Panc1 (cell line): ENCODE data around the gene FSHR. TPM values are rescaled to one million over a fixed set of nuclear protein-coding genes. Genes with fewer than 3 reads are reported as not detected.
A peak's percentile ranks its signal among the peaks of the same experiment; 100 is the strongest.

Source experiments
- ATAC-seq: fragments of 200-7000 bp; cut with Tn5 transposase; 2 replicates; pipeline ENCODE4 v1.9.1; 2020; ENCODE audit warnings: mild to moderate bottlenecking, moderate library complexity
- Bru-seq: library from RNA; stranded (reverse); fragments of 400-500 nt; gene quantifications from one replicate; lab custom pipeline; 2021; lab: Mats Ljungman, UMichigan
- BruChase-seq, 2 experiments: library from RNA; stranded (reverse); fragments of 400-500 nt; gene quantifications; one replicate each; lab custom pipeline; 2021; lab: Mats Ljungman, UMichigan
- BruUV-seq: library from RNA; stranded (reverse); fragments of 400-500 nt; replicated peaks from 2 replicates; lab custom pipeline; 2021; lab: Mats Ljungman, UMichigan
- CTCF ChIA-PET: fragments of 300-600 bp; sonication (Branson Sonifier 250); formaldehyde crosslinking; loops from one replicate; lab custom pipeline; 2022; ENCODE audit warnings: antibody characterized with exemption; lab: Charles Lee
- POLR2A ChIA-PET: fragments of 300-600 bp; sonication (Branson Sonifier 250); formaldehyde crosslinking; loops from one replicate; lab custom pipeline; 2022; ENCODE audit warnings: antibody characterized with exemption; lab: Charles Lee
- DNase-seq: peaks from one replicate; pipeline ENCODE4 v3.0.0-alpha.2; 2010; ENCODE audit warnings: low read depth, low spot score
- H3K27ac ChIP-seq: 2 replicates; pipeline ENCODE4 v1.5.1; 2011; ENCODE audit warnings: mild to moderate bottlenecking, low read length, inconsistent platforms
- H3K27me3 ChIP-seq: fragments of 200-500 bp; sonication (Bioruptor generic); 2 replicates; pipeline ENCODE4 v1.6.0; 2014; ENCODE audit warnings: low read length, inconsistent platforms; ENCODE audit not compliant: control insufficient read depth, insufficient read depth
- H3K36me3 ChIP-seq: fragments of 200-500 bp; sonication (Bioruptor generic); 2 replicates; pipeline ENCODE4 v1.5.1; 2014; ENCODE audit warnings: inconsistent platforms, mild to moderate bottlenecking, low read length, moderate library complexity; ENCODE audit not compliant: control insufficient read depth, insufficient read depth
- H3K4me1 ChIP-seq: 2 replicates; pipeline ENCODE4 v1.5.1; 2011; ENCODE audit warnings: inconsistent platforms, mild to moderate bottlenecking, low read length, moderate library complexity; ENCODE audit not compliant: control insufficient read depth, insufficient read depth
- H3K4me3 ChIP-seq, 2 experiments: 2 replicates each; pipeline ENCODE4 v1.5.1; 2011 to 2012; ENCODE audit warnings: low read depth in 2 of 2, low read length in 2 of 2, mild to moderate bottlenecking in 2 of 2, inconsistent platforms in 1 of 2, moderate library complexity in 1 of 2
- H3K9me3 ChIP-seq: fragments of 200-500 bp; sonication (Bioruptor generic); 2 replicates; pipeline ENCODE4 v1.5.1; 2014; ENCODE audit warnings: low read depth, mild to moderate bottlenecking, inconsistent platforms, low read length, moderate library complexity; ENCODE audit not compliant: control insufficient read depth, insufficient read depth
- POLR2AphosphoS5 ChIP-seq: IDR thresholded peaks from 2 replicates; pipeline ENCODE4 v1.6.1; 2012; ENCODE audit warnings: mild to moderate bottlenecking, low read depth, low read length, moderate library complexity
- SIN3A ChIP-seq: IDR thresholded peaks from 2 replicates; pipeline ENCODE4 v1.6.1; 2012; ENCODE audit warnings: low read depth, mild to moderate bottlenecking, low read length, moderate library complexity, borderline replicate concordance; ENCODE audit not compliant: insufficient read depth
- TCF7L2 ChIP-seq: IDR thresholded peaks from 2 replicates; pipeline ENCODE4 v1.6.1; 2011; ENCODE audit warnings: mild to moderate bottlenecking, low read depth, low read length, inconsistent platforms
- in situ Hi-C: cut with HindIII; loops from 2 replicates; pipeline ENCODE4 v1.10.0; 2016; ENCODE audit warnings: low sequenced_read_pairs, low pct_unique_long_range_greater_than_20kb
- intact Hi-C: fragments of 100-400 bp; cut with micrococcal nuclease; formaldehyde crosslinking; loops from one replicate; pipeline ENCODE4 v1.10.0; 2022; ENCODE audit not compliant: unreplicated experiment
- long read RNA-seq: library from polyadenylated mRNA; unstranded; transcript quantifications from one replicate; pipeline ENCODE4 v2.0.0, GENCODE V29; 2021; ENCODE audit not compliant: unreplicated experiment
- polyA plus RNA-seq: library from polyadenylated mRNA; unstranded; fragments of >200 nt; gene quantifications from one replicate; pipeline ENCODE4 v1.2.1, GENCODE V29; 2012; ENCODE audit warnings: missing spikeins; ENCODE audit not compliant: insufficient read length
- total RNA-seq: library from RNA; stranded (reverse); gene quantifications from one replicate; pipeline ENCODE4 v1.2.1, GENCODE V29; 2021; ENCODE audit not compliant: unreplicated experiment
- TF ChIP-seq, protein P1 (sequence below): fragments of 450-650 bp; IDR thresholded peaks from 2 replicates; pipeline ENCODE4 v1.5.1; 2017; ENCODE audit warnings: mild to moderate bottlenecking
- TF ChIP-seq, protein P2 (sequence below), 2 experiments: IDR thresholded peaks; 2 replicates each; pipeline ENCODE4 v1.6.1; 2011 to 2012; ENCODE audit warnings: low read depth in 2 of 2, control low read depth in 1 of 2, low read length in 1 of 2, mild to moderate bottlenecking in 1 of 2, moderate library complexity in 1 of 2; ENCODE audit not compliant: insufficient read depth in 1 of 2

FSHR gene, protein sequence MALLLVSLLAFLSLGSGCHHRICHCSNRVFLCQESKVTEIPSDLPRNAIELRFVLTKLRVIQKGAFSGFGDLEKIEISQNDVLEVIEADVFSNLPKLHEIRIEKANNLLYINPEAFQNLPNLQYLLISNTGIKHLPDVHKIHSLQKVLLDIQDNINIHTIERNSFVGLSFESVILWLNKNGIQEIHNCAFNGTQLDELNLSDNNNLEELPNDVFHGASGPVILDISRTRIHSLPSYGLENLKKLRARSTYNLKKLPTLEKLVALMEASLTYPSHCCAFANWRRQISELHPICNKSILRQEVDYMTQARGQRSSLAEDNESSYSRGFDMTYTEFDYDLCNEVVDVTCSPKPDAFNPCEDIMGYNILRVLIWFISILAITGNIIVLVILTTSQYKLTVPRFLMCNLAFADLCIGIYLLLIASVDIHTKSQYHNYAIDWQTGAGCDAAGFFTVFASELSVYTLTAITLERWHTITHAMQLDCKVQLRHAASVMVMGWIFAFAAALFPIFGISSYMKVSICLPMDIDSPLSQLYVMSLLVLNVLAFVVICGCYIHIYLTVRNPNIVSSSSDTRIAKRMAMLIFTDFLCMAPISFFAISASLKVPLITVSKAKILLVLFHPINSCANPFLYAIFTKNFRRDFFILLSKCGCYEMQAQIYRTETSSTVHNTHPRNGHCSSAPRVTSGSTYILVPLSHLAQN
- total RNA-seq (not detected), Bru-seq, nascent RNA (percentile 0 among the genes with signal in this experiment), BruChase-seq, experiment 1, labeled RNA remaining after a 2-hour chase (percentile 1 among the genes with signal in this experiment), BruChase-seq, experiment 2, labeled RNA remaining after a 6-hour chase (percentile 1 among the genes with signal in this experiment)
- polyA plus RNA-seq = not detected
- long read RNA-seq = 0 reads

DNA sequence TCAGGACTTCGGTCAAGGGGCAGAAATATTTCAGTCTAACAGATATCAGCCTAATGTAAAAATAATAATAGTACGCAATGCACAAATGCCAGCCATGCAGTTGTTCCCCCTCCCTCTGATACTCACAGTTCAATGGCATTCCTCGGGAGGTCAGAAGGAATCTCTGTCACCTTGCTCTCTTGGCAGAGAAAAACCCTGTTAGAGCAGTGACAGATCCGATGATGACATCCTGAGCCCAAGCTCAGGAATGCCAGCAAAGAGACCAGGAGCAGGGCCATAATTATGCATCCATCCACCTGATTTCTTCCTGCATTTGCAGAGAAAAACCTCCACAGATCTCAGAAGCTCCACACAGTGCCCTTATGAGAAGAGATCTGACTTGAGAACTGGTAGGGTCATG is at the start of gene FSHR:
TSS of gene FSHR (minus strand) at position 376 of the 400 bp plus-strand sequence. CDS start at position 278, 98 bp downstream.
- in situ Hi-C loops (no loop called here), intact Hi-C loops (no loop called here)
- ChIA-PET CTCF (no interaction called here), POLR2A (no interaction called here)
- ATAC-seq (no peak), DNase-seq (no peak)
- no peaks in the 10 kb centered on the region for H3K4me1 ChIP-seq
- no peaks in the 10 kb centered on the region for H3K36me3 ChIP-seq
- H3K27me3 ChIP-seq = no peaks in the 10 kb centered on the region
- H3K27ac ChIP-seq = no peak within 1 kb of the TSS
- H3K4me3 ChIP-seq = no peak within 1 kb of the TSS
- BruUV-seq = no TSS peak
- TF ChIP-seq TCF7L2 = no peak
- TF ChIP-seq, protein P1, sequence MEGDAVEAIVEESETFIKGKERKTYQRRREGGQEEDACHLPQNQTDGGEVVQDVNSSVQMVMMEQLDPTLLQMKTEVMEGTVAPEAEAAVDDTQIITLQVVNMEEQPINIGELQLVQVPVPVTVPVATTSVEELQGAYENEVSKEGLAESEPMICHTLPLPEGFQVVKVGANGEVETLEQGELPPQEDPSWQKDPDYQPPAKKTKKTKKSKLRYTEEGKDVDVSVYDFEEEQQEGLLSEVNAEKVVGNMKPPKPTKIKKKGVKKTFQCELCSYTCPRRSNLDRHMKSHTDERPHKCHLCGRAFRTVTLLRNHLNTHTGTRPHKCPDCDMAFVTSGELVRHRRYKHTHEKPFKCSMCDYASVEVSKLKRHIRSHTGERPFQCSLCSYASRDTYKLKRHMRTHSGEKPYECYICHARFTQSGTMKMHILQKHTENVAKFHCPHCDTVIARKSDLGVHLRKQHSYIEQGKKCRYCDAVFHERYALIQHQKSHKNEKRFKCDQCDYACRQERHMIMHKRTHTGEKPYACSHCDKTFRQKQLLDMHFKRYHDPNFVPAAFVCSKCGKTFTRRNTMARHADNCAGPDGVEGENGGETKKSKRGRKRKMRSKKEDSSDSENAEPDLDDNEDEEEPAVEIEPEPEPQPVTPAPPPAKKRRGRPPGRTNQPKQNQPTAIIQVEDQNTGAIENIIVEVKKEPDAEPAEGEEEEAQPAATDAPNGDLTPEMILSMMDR = no peak
- TF ChIP-seq SIN3A = no peak
- TF ChIP-seq POLR2AphosphoS5 = no peak
- TF ChIP-seq, protein P2, sequence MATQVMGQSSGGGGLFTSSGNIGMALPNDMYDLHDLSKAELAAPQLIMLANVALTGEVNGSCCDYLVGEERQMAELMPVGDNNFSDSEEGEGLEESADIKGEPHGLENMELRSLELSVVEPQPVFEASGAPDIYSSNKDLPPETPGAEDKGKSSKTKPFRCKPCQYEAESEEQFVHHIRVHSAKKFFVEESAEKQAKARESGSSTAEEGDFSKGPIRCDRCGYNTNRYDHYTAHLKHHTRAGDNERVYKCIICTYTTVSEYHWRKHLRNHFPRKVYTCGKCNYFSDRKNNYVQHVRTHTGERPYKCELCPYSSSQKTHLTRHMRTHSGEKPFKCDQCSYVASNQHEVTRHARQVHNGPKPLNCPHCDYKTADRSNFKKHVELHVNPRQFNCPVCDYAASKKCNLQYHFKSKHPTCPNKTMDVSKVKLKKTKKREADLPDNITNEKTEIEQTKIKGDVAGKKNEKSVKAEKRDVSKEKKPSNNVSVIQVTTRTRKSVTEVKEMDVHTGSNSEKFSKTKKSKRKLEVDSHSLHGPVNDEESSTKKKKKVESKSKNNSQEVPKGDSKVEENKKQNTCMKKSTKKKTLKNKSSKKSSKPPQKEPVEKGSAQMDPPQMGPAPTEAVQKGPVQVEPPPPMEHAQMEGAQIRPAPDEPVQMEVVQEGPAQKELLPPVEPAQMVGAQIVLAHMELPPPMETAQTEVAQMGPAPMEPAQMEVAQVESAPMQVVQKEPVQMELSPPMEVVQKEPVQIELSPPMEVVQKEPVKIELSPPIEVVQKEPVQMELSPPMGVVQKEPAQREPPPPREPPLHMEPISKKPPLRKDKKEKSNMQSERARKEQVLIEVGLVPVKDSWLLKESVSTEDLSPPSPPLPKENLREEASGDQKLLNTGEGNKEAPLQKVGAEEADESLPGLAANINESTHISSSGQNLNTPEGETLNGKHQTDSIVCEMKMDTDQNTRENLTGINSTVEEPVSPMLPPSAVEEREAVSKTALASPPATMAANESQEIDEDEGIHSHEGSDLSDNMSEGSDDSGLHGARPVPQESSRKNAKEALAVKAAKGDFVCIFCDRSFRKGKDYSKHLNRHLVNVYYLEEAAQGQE (IDR thresholded peaks at IDR 0.05; ENCODE audit: insufficient read depth in 1 of 2, low read depth in 2 of 2, low read length in 1 of 2) = no peak
- no peaks in the 10 kb centered on the region for H3K9me3 ChIP-seq

DNA sequence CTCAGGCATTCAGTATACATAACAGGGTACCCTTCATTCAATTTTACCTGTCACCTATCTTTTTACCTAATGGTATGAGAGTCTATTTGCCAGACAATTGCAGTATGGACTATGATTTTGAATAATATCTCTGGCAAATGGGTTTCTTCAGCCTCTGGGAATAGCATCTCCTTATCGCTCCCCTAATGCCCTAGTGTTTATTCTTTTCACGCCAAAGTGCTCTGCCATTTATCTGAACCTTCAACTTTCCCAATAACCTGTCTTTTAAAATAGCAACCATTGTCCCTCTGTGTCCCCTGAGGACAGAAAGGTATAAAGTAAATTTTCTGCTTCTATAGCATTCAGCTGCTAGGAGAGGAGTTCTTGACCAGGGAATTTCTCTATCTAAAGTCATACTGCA is 45.0 kb upstream of the FSHR start:
- ChIA-PET CTCF (no interaction called here), POLR2A (no interaction called here)
- no peaks in the 10 kb centered on the region; the same call in 1 of the 2 replicates for H3K9me3 ChIP-seq
- no peak overlapping the region for H3K4me3 ChIP-seq
- H3K27me3 ChIP-seq = no peaks in the 10 kb centered on the region
- TF ChIP-seq, protein P2 (IDR thresholded peaks at IDR 0.05; ENCODE audit: insufficient read depth in 1 of 2, low read depth in 2 of 2, low read length in 1 of 2) = no peak
- TF ChIP-seq SIN3A (no peak), POLR2AphosphoS5 (no peak), TCF7L2 (no peak)
- TF ChIP-seq, protein P1 = no peak
- intact Hi-C loops (no loop called here), in situ Hi-C loops (no loop called here)
- no peaks in the 10 kb centered on the region for H3K4me1 ChIP-seq
- H3K27ac ChIP-seq = no peak overlapping the region
- no peak for DNase-seq
- no TSS peak for BruUV-seq
- no peaks in the 10 kb centered on the region for H3K36me3 ChIP-seq
- no peak for ATAC-seq
